Endodermal cell (in vitro differentiated cells): ENCODE measurements around the gene ZNF407. TPM values are rescaled to one million over a fixed set of nuclear protein-coding genes. Genes with fewer than 3 reads are reported as not detected.

Experiments
- DNase-seq: peaks from one replicate; pipeline ENCODE4 v3.0.0-alpha.2; 2017
- H3K27ac ChIP-seq: 2 replicates; pipeline ENCODE4 v1.5.1; 2013; ENCODE audit warnings: mild to moderate bottlenecking, low read depth, low read length, moderate library complexity
- H3K27me3 ChIP-seq: 2 replicates; pipeline ENCODE4 v1.6.1; 2013; ENCODE audit warnings: mild to moderate bottlenecking, low read length, moderate library complexity; ENCODE audit not compliant: insufficient read depth, control insufficient read depth, poor library complexity, severe bottlenecking
- H3K36me3 ChIP-seq: 2 replicates; pipeline ENCODE4 v1.7.0; 2013; ENCODE audit warnings: mild to moderate bottlenecking, low read length, moderate library complexity; ENCODE audit not compliant: control insufficient read depth, insufficient read depth
- H3K4me1 ChIP-seq: one replicate; pipeline ENCODE4 v1.7.0; 2013; ENCODE audit warnings: low read length; ENCODE audit not compliant: control insufficient read depth, insufficient read depth
- H3K4me3 ChIP-seq: 2 replicates; pipeline ENCODE4 v1.5.1; 2013; ENCODE audit warnings: mild to moderate bottlenecking, low read length, moderate library complexity
- H3K9ac ChIP-seq: 2 replicates; pipeline ENCODE4 v1.6.1; 2013; ENCODE audit warnings: mild to moderate bottlenecking, low read length, moderate library complexity; ENCODE audit not compliant: poor library complexity, severe bottlenecking; ENCODE audit errors: extremely low read depth
- H3K9me3 ChIP-seq: 2 replicates; pipeline ENCODE4 v1.6.1; 2013; ENCODE audit warnings: mild to moderate bottlenecking, low read length, moderate library complexity; ENCODE audit not compliant: control insufficient read depth
- H3K27ac Mint-ChIP-seq: 2 replicates; pipeline ENCODE4 v1.8.0; 2020; ENCODE audit warnings: mixed read lengths
- H3K27me3 Mint-ChIP-seq: 2 replicates; pipeline ENCODE4 v1.8.0; 2021; ENCODE audit warnings: mild to moderate bottlenecking, mixed read lengths; ENCODE audit not compliant: insufficient read depth
- H3K36me3 Mint-ChIP-seq: 2 replicates; pipeline ENCODE4 v1.8.0; 2020; ENCODE audit warnings: low read depth, mixed read lengths
- H3K4me1 Mint-ChIP-seq: 2 replicates; pipeline ENCODE4 v1.8.0; 2020; ENCODE audit warnings: mixed read lengths
- H3K4me3 Mint-ChIP-seq: 2 replicates; pipeline ENCODE4 v1.8.0; 2020; ENCODE audit warnings: mild to moderate bottlenecking, moderate library complexity, mixed read lengths
- H3K9me3 Mint-ChIP-seq: 2 replicates; pipeline ENCODE4 v1.8.0; 2020; ENCODE audit warnings: mild to moderate bottlenecking, mixed read lengths
- WGBS, 2 experiments: methylation state at CpG; one replicate each; pipeline versions ENCODE4 v1.1.5 to v1.1.7; 2013; ENCODE audit warnings: missing lambda C conversion rate in 2 of 2, mixed read lengths in 1 of 2; ENCODE audit not compliant: insufficient coverage in 1 of 2, insufficient read length in 1 of 2; 5-methylcytosine and 5-hydroxymethylcytosine counted together
- total RNA-seq, 2 donors: library from RNA; stranded (reverse); fragmentation: NEBNext Ultra II Directional in 1 of 2; extraction: Animal tissue kit (Norgen Biotek cat#: 25700) in 1 of 2; gene quantifications; 2 replicates in 1 of 2; 3 replicates in 1 of 2; pipeline ENCODE4 v1.2.1, GENCODE V29; 2021
- TF ChIP-seq, protein P1 (sequence below): fragments of 200-600 bp; sonication (generic); conservative IDR thresholded peaks from 2 replicates; pipeline ENCODE4 v1.5.0; 2021; ENCODE audit warnings: antibody characterized with exemption, mild to moderate bottlenecking

Gene ZNF407
- total RNA-seq, 2 donors from 2014 or later = 7.6 to 13.1 TPM

DNA sequence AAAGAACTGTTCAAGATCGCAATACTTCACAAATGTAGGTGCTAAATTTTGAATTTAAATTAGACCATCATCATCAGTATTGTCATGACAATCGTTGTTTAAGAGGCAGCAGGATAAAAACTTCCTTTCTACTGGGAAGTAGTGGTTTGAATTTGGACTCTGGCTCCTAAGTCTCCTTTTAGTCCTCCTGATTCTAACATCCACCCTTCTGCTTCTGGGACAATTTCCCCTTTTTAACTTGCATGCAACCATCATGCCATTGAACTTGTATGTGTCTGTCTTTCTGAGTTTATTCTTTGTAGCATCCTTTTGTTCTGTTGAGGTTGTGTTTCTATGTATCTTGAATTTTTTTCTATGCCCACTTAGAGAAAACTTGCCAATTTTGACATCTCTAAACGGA is 361.5 kb downstream of the ZNF407 start:
- H3K4me3 Mint-ChIP-seq = no peak overlapping the region

DNA sequence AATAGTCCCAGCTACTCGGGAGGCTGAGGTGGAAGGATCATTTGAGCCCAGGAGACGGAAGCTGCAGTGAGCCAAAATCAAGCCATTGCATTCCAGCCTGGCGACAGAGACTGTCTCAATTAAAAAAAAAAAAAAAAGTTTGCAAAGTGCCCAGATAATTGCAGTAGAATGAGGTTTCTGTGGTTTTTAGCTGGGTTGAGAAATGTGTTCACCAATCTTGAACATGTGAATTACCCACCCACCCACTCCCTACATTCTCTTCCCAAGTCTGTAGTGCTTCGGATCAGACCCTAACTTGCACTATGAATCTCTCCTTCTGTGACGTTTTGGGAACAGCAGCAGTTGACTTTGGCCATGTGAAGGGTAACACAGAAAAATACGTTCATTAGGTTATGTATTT is 363.9 kb downstream of the ZNF407 start:
- Mint-ChIP-seq H3K27ac (no peak overlapping the region), H3K4me1 (no peaks in the 10 kb centered on the region), H3K27me3 (no peaks in the 10 kb centered on the region), H3K4me3 (no peak overlapping the region), H3K9me3 (peaks cover 4% of the 10 kb centered on the region), H3K36me3 (peaks cover 4% of the 10 kb centered on the region)
- Histone ChIP-seq H3K27ac (no peak overlapping the region), H3K27me3 (no peaks in the 10 kb centered on the region), H3K4me3 (no peak overlapping the region), H3K4me1 (no peaks in the 10 kb centered on the region), H3K9ac (no peak overlapping the region), H3K9me3 (no peaks in the 10 kb centered on the region), H3K36me3 (no peaks in the 10 kb centered on the region)
- DNase-seq = no peak
- TF ChIP-seq, protein P1, sequence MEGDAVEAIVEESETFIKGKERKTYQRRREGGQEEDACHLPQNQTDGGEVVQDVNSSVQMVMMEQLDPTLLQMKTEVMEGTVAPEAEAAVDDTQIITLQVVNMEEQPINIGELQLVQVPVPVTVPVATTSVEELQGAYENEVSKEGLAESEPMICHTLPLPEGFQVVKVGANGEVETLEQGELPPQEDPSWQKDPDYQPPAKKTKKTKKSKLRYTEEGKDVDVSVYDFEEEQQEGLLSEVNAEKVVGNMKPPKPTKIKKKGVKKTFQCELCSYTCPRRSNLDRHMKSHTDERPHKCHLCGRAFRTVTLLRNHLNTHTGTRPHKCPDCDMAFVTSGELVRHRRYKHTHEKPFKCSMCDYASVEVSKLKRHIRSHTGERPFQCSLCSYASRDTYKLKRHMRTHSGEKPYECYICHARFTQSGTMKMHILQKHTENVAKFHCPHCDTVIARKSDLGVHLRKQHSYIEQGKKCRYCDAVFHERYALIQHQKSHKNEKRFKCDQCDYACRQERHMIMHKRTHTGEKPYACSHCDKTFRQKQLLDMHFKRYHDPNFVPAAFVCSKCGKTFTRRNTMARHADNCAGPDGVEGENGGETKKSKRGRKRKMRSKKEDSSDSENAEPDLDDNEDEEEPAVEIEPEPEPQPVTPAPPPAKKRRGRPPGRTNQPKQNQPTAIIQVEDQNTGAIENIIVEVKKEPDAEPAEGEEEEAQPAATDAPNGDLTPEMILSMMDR = no peak
- WGBS, 2 experiments = 98 to 100% methylated on average over 5 to 6 of the region's 6 CpGs

More for the DNA sequence above, 361.5 kb downstream of the ZNF407 start:
- TF ChIP-seq, protein P1 = no peak
- Mint-ChIP-seq H3K4me1 (no peaks in the 10 kb centered on the region), H3K36me3 (no peaks in the 10 kb centered on the region), H3K9me3 (no peaks in the 10 kb centered on the region), H3K27ac (no peak overlapping the region), H3K27me3 (no peaks in the 10 kb centered on the region)
- Histone ChIP-seq H3K9ac (no peak overlapping the region), H3K4me1 (no peaks in the 10 kb centered on the region), H3K9me3 (no peaks in the 10 kb centered on the region), H3K27me3 (no peaks in the 10 kb centered on the region), H3K36me3 (no peaks in the 10 kb centered on the region), H3K4me3 (no peak overlapping the region), H3K27ac (no peak overlapping the region)
- WGBS, 2 experiments = 81 to 100% methylated on average over 1 to 2 of the region's 3 CpGs
- no peak for DNase-seq

DNA sequence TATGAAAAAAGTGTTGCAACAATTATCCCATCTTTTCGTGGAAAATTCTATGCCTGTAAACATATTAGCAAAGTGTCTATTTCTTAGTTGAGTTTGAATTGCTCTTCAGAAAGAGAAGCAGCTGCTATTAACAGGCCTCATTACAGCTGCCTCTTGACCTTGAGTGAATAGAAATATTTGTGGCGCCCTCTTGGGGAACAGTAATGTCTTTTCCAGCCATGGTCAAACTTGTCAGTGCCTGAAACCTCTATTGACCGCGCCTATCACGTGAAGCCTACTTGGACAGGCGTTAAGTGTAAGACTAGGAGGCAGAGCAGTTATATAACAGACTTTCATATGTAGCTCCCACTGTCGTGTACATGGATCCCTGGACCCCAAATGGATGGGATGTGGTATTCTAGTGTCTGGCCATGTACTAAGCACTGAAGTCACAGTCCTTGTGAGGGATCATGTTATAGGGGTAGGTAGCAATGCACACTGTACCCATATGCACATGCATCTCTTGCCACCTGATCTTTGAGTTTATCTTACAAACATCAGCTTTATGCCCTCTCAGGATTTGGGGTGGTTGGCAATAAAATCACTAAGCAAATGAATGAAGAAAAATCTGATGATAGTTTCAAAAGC is 366.3 kb downstream of the ZNF407 start:
- TF ChIP-seq, protein P1 = peak; percentile 75
- no peak overlapping the region for H3K27ac Mint-ChIP-seq

More for the DNA sequence above, 366.3 kb downstream of the ZNF407 start:
- Mint-ChIP-seq H3K36me3 (peaks cover 4% of the 10 kb centered on the region), H3K9me3 (peaks cover 4% of the 10 kb centered on the region), H3K4me3 (no peak overlapping the region), H3K4me1 (no peaks in the 10 kb centered on the region), H3K27me3 (no peaks in the 10 kb centered on the region)
- Histone ChIP-seq H3K9ac (no peak overlapping the region), H3K36me3 (no peaks in the 10 kb centered on the region), H3K4me1 (no peaks in the 10 kb centered on the region), H3K27ac (no peak overlapping the region), H3K9me3 (no peaks in the 10 kb centered on the region), H3K27me3 (no peaks in the 10 kb centered on the region), H3K4me3 (no peak overlapping the region)
- 36 to 46% methylated on average over 6 to 7 of the region's 7 CpGs for WGBS, 2 experiments
- peak; percentile 74 for DNase-seq
